WTC11 (cell line): ENCODE results near the gene PRRC2A. TPM values are rescaled to one million over a fixed set of nuclear protein-coding genes. Genes with fewer than 3 reads are reported as not detected.

Experiments
- ATAC-seq: fragments of 200-7000 bp; cut with Tn5 transposase; 2 replicates; pipeline ENCODE4 v1.10.0; 2021; ENCODE audit warnings: mild to moderate bottlenecking, moderate library complexity
- CTCF ChIA-PET: fragments of 300-600 bp; sonication (Branson Sonifier 250); formaldehyde crosslinking; loops from one replicate; lab custom pipeline; 2021; ENCODE audit warnings: antibody characterized with exemption; lab: Charles Lee
- POLR2A ChIA-PET: fragments of 350-600 bp; sonication (Branson Sonifier 250); formaldehyde crosslinking; loops from one replicate; lab custom pipeline; 2021; ENCODE audit warnings: antibody characterized with exemption; lab: Charles Lee
- DNase-seq: peaks from one replicate; pipeline ENCODE4 v3.0.0; 2021; ENCODE audit warnings: low spot score
- H3K27ac Mint-ChIP-seq: 2 replicates; pipeline ENCODE4 v1.8.0; 2021; ENCODE audit warnings: mixed read lengths
- H3K27me3 Mint-ChIP-seq: 2 replicates; pipeline ENCODE4 v1.8.0; 2021; ENCODE audit warnings: low read depth, mild to moderate bottlenecking, moderate library complexity, mixed read lengths
- H3K36me3 Mint-ChIP-seq: 2 replicates; pipeline ENCODE4 v1.8.0; 2021; ENCODE audit warnings: mixed read lengths
- H3K4me1 Mint-ChIP-seq: 2 replicates; pipeline ENCODE4 v1.8.0; 2022; ENCODE audit warnings: mixed read lengths
- H3K4me3 Mint-ChIP-seq: 2 replicates; pipeline ENCODE4 v1.8.0; 2021; ENCODE audit warnings: mild to moderate bottlenecking, moderate library complexity, mixed read lengths
- H3K9me3 Mint-ChIP-seq: 2 replicates; pipeline ENCODE4 v1.8.0; 2021; ENCODE audit warnings: mixed read lengths
- AFF4 ChIP-seq: sonication (generic); formaldehyde crosslinking; IDR thresholded peaks from 2 replicates; pipeline ENCODE4 v1.8.1; 2023; ENCODE audit warnings: mild to moderate bottlenecking, missing genetic modification reagents, borderline replicate concordance
- ATF3 ChIP-seq: sonication (generic); formaldehyde crosslinking; conservative IDR thresholded peaks from 2 replicates; pipeline ENCODE4 v1.8.1; 2022; ENCODE audit warnings: mild to moderate bottlenecking, missing genetic modification reagents
- CBFB ChIP-seq: sonication (generic); formaldehyde crosslinking; IDR thresholded peaks from 2 replicates; pipeline ENCODE4 v1.8.1; 2022; ENCODE audit warnings: mild to moderate bottlenecking, low read depth, missing genetic modification reagents
- CREB1 ChIP-seq: sonication (generic); formaldehyde crosslinking; IDR thresholded peaks from 2 replicates; pipeline ENCODE4 v1.8.0; 2023; ENCODE audit warnings: mild to moderate bottlenecking, missing genetic modification reagents
- CTCF ChIP-seq: fragments of 200-600 bp; IDR thresholded peaks from 2 replicates; pipeline ENCODE4 v1.8.0; 2022; ENCODE audit warnings: antibody characterized with exemption
- E2F1 ChIP-seq: sonication (generic); formaldehyde crosslinking; IDR thresholded peaks from 2 replicates; pipeline ENCODE4 v1.8.0; 2022; ENCODE audit warnings: mild to moderate bottlenecking, missing genetic modification reagents
- ERG ChIP-seq: fragments of 250-450 bp; sonication (Bioruptor Pico); IDR thresholded peaks from 2 replicates; pipeline ENCODE4 v1.8.0; 2021; ENCODE audit warnings: mild to moderate bottlenecking
- IRF1 ChIP-seq: sonication (generic); formaldehyde crosslinking; IDR thresholded peaks from 2 replicates; pipeline ENCODE4 v1.8.0; 2023; ENCODE audit warnings: missing genetic modification reagents
- MXD4 ChIP-seq: fragments of 250-450 bp; sonication (Bioruptor Pico); IDR thresholded peaks from 2 replicates; pipeline ENCODE4 v1.8.0; 2021; ENCODE audit warnings: mild to moderate bottlenecking, moderate library complexity, borderline replicate concordance
- NFE2L1 ChIP-seq: sonication (generic); formaldehyde crosslinking; IDR thresholded peaks from 2 replicates; pipeline ENCODE4 v1.8.1; 2023; ENCODE audit warnings: missing genetic modification reagents
- NFYB ChIP-seq: sonication (generic); formaldehyde crosslinking; conservative IDR thresholded peaks from 2 replicates; pipeline ENCODE4 v1.8.0; 2022; ENCODE audit warnings: low read depth, missing genetic modification reagents
- PRRX2 ChIP-seq: fragments of 250-450 bp; sonication (Bioruptor Pico); IDR thresholded peaks from 2 replicates; pipeline ENCODE4 v1.8.0; 2021; ENCODE audit warnings: mild to moderate bottlenecking
- RORB ChIP-seq: fragments of 250-450 bp; sonication (Bioruptor Pico); IDR thresholded peaks from 2 replicates; pipeline ENCODE4 v1.9.0; 2021; ENCODE audit warnings: mild to moderate bottlenecking
- SMAD3 ChIP-seq: sonication (generic); formaldehyde crosslinking; IDR thresholded peaks from 2 replicates; pipeline ENCODE4 v1.8.0; 2022; ENCODE audit warnings: missing genetic modification reagents, mild to moderate bottlenecking, borderline replicate concordance
- USF1 ChIP-seq: sonication (generic); formaldehyde crosslinking; IDR thresholded peaks from 2 replicates; pipeline ENCODE4 v1.8.0; 2022; ENCODE audit warnings: mild to moderate bottlenecking, missing genetic modification reagents
- ZNF263 ChIP-seq: sonication (generic); formaldehyde crosslinking; IDR thresholded peaks from 2 replicates; pipeline ENCODE4 v1.8.1; 2022; ENCODE audit warnings: low read depth, mild to moderate bottlenecking, moderate library complexity, missing genetic modification reagents
- ZSCAN18 ChIP-seq: fragments of 250-450 bp; sonication (Bioruptor Pico); IDR thresholded peaks from 2 replicates; pipeline ENCODE4 v2.1.2; 2022; ENCODE audit warnings: mild to moderate bottlenecking, moderate library complexity
- total RNA-seq: library from RNA; stranded (reverse); gene quantifications from 3 replicates; pipeline ENCODE4 v1.2.3, GENCODE V29; 2021

Gene PRRC2A
- total RNA-seq, 1 experiment from 2014 or later, result 372 TPM

GRCh38 chr6:31597006-31597405 is 23.5 kb upstream of the PRRC2A start:
- POLR2A ChIA-PET, result no interaction called here
- Mint-ChIP-seq H3K36me3 (no peaks in the 10 kb centered on the region), H3K4me1 (peaks cover 17% of the 10 kb centered on the region), H3K27me3 (no peaks in the 10 kb centered on the region), H3K27ac (no peak overlapping the region), H3K9me3 (no peaks in the 10 kb centered on the region), H3K4me3 (no peak overlapping the region)
- DNase-seq (no peak), ATAC-seq (peak; percentile 49)
- TF ChIP-seq RORB (CRISPR knock-in tag), result no peak
- no peak for TF ChIP-seq AFF4 (CRISPR knock-in tag)
- no peak for TF ChIP-seq PRRX2 (CRISPR knock-in tag)
- no peak for TF ChIP-seq USF1
- TF ChIP-seq CTCF, result peak; percentile 48
- TF ChIP-seq CBFB (CRISPR knock-in tag), result no peak
- no peak for TF ChIP-seq NFYB (CRISPR knock-in tag)
- CTCF ChIA-PET, result interaction anchor here (0.5 to 11.6 kb wide), 13 partner anchors 8 to 172 kb away, joined by 3 to 319 read pairs (median 8); partner anchors contain the start of genes ATP6V1G2, LST1, LTB and LY6G5B

GRCh38 chr6:31607317-31607716 is 13.2 kb upstream of the PRRC2A start:
- TF ChIP-seq CREB1 (CRISPR knock-in tag) (no peak), ZSCAN18 (CRISPR knock-in tag) (no peak), MXD4 (CRISPR knock-in tag) (no peak), ERG (no peak), SMAD3 (CRISPR knock-in tag) (no peak), IRF1 (CRISPR knock-in tag) (no peak), NFE2L1 (CRISPR knock-in tag) (no peak), ATF3 (no peak), E2F1 (CRISPR knock-in tag) (no peak), ZNF263 (CRISPR knock-in tag) (no peak), NFYB (CRISPR knock-in tag) (no peak)
- ATAC-seq, result no peak
- POLR2A ChIA-PET, result no interaction called here
- Mint-ChIP-seq H3K4me3 (no peak overlapping the region), H3K36me3 (no peaks in the 10 kb centered on the region), H3K27ac (no peak overlapping the region), H3K9me3 (no peaks in the 10 kb centered on the region), H3K4me1 (peaks cover 6% of the 10 kb centered on the region), H3K27me3 (peaks cover 6% of the 10 kb centered on the region; the same call in 1 of the 2 replicates)
- CTCF ChIA-PET, result interaction anchor here (0.6 to 1.7 kb wide), 3 partner anchors 9 to 56 kb away, joined by 3 to 6 read pairs (median 5); no protein-coding TSS in a partner anchor
- DNase-seq, result no peak
